ENCODE data around the gene CNTNAP2.

Gene CNTNAP2

GRCh38 chr7:148104136-148104716 lies 1987.6 kb downstream of the CNTNAP2 start:
- DNase-seq (ENCODE audit: low read depth), result no peak

- no peak for DNase-seq (ENCODE audit: low read depth)
These were observed 1988.3 kb downstream of the CNTNAP2 start for GRCh38 chr7:148104924-148105323.

GRCh38 chr7:148105853-148106252 lies 1989.3 kb downstream of the CNTNAP2 start:
- DNase-seq (ENCODE audit: low read depth), result no peak

GRCh38 chr7:148107443-148108127 lies 1991.0 kb downstream of the CNTNAP2 start:
- no peak for DNase-seq (ENCODE audit: low read depth)

- DNase-seq (ENCODE audit: low read depth), result no peak
These were observed 1991.8 kb downstream of the CNTNAP2 start for GRCh38 chr7:148108381-148108780.

GRCh38 chr7:148110097-148110868 lies 1993.7 kb downstream of the CNTNAP2 start:
- DNase-seq (ENCODE audit: low read depth), result no peak

- DNase-seq (ENCODE audit: low read depth), result no peak
These were observed 1998.2 kb downstream of the CNTNAP2 start for GRCh38 chr7:148114804-148115203.

- no peak for DNase-seq (ENCODE audit: low read depth)
These were observed 1998.7 kb downstream of the CNTNAP2 start for GRCh38 chr7:148115308-148115707.

GRCh38 chr7:148116195-148116594 lies 1999.6 kb downstream of the CNTNAP2 start:
- no peak for DNase-seq (ENCODE audit: low read depth)

- DNase-seq (ENCODE audit: low read depth), result no peak
These were observed 2000.3 kb downstream of the CNTNAP2 start for GRCh38 chr7:148116829-148117403.

GRCh38 chr7:148118371-148118770 lies 2001.8 kb downstream of the CNTNAP2 start:
- DNase-seq (ENCODE audit: low read depth), result no peak

- no peak for DNase-seq (ENCODE audit: low read depth)
These were observed 2004.8 kb downstream of the CNTNAP2 start for GRCh38 chr7:148121401-148121800.

- DNase-seq (ENCODE audit: low read depth), result no peak
These were observed 2005.2 kb downstream of the CNTNAP2 start for GRCh38 chr7:148121847-148122246.

- DNase-seq (ENCODE audit: low read depth), result no peak
These were observed 2007.9 kb downstream of the CNTNAP2 start for GRCh38 chr7:148124477-148124876.

- no peak for DNase-seq (ENCODE audit: low read depth)
These were observed 2010.8 kb downstream of the CNTNAP2 start for GRCh38 chr7:148127374-148127773.

- no peak for DNase-seq (ENCODE audit: low read depth)
These were observed 2012.4 kb downstream of the CNTNAP2 start for GRCh38 chr7:148129023-148129422.

- no peak for DNase-seq (ENCODE audit: low read depth)
These were observed 2018.5 kb downstream of the CNTNAP2 start for GRCh38 chr7:148135116-148135515.

GRCh38 chr7:148135997-148136396 lies 2019.4 kb downstream of the CNTNAP2 start:
- DNase-seq (ENCODE audit: low read depth), result no peak

GRCh38 chr7:148142660-148143248 lies 2026.2 kb downstream of the CNTNAP2 start:
- DNase-seq (ENCODE audit: low read depth), result no peak

- no peak for DNase-seq (ENCODE audit: low read depth)
These were observed 2028.2 kb downstream of the CNTNAP2 start for GRCh38 chr7:148144827-148145226.

- DNase-seq (ENCODE audit: low read depth), result no peak
These were observed 2029.7 kb downstream of the CNTNAP2 start for GRCh38 chr7:148146346-148146745.

GRCh38 chr7:148147438-148147837 lies 2030.8 kb downstream of the CNTNAP2 start:
- no peak for DNase-seq (ENCODE audit: low read depth)
